C4-2B (cell line): ENCODE results near the gene RNMT.

Experiments
- CTCF ChIP-seq: fragments of 450-650 bp; conservative IDR thresholded peaks from 2 replicates; pipeline ENCODE4 v1.5.1; 2017; ENCODE audit warnings: mild to moderate bottlenecking
- ZFX ChIP-seq: fragments of 450-650 bp; IDR thresholded peaks from 2 replicates; pipeline ENCODE4 v1.6.1; 2017

- TF ChIP-seq CTCF (no peak), ZFX (no peak)
Observed at GRCh38 chr18:13799396-13799795, 72.9 kb downstream of the RNMT start.
